PC-3 (cell line): ENCODE measurements around the gene HEXD. TPM values are rescaled to one million over a fixed set of nuclear protein-coding genes. Genes with fewer than 3 reads are reported as not detected.

Source experiments
- ATAC-seq: fragments of 200-7000 bp; cut with Tn5 transposase; 2 replicates; pipeline ENCODE4 v1.9.1; 2020; ENCODE audit warnings: mild to moderate bottlenecking, moderate library complexity
- BruUV-seq: library from RNA; stranded (reverse); fragments of 400-500 nt; replicated peaks from 2 replicates; lab custom pipeline; 2021; lab: Mats Ljungman, UMichigan
- CTCF ChIA-PET: fragments of 300-600 bp; sonication (Branson Sonifier 250); formaldehyde crosslinking; loops from one replicate; lab custom pipeline; 2022; ENCODE audit warnings: antibody characterized with exemption; lab: Charles Lee
- POLR2A ChIA-PET: fragments of 300-600 bp; sonication (Branson Sonifier 250); formaldehyde crosslinking; loops from one replicate; lab custom pipeline; 2022; ENCODE audit warnings: antibody characterized with exemption; ENCODE audit not compliant: unreplicated experiment; lab: Charles Lee
- DNase-seq: peaks from one replicate; pipeline ENCODE4 v3.0.0-alpha.2; 2015
- H2AFZ ChIP-seq: fragments of 300-600 bp; sonication (generic); 2 replicates; pipeline ENCODE4 v1.6.0; 2016; ENCODE audit warnings: antibody characterized with exemption, low read length
- H3F3A ChIP-seq: fragments of 300-600 bp; sonication (generic); one replicate; pipeline ENCODE4 v1.6.0; 2017; ENCODE audit warnings: antibody characterized with exemption, low read length, control low read depth, mild to moderate bottlenecking; ENCODE audit not compliant: unreplicated experiment
- H3K27ac ChIP-seq: fragments of 300-600 bp; sonication (generic); 2 replicates; pipeline ENCODE4 v1.5.1; 2016; ENCODE audit warnings: mild to moderate bottlenecking, low read length
- H3K27me3 ChIP-seq: fragments of 300-600 bp; sonication (generic); 2 replicates; pipeline ENCODE4 v1.6.1; 2016; ENCODE audit warnings: low read length, mixed read lengths
- H3K36me3 ChIP-seq: fragments of 300-600 bp; sonication (generic); 2 replicates; pipeline ENCODE4 v1.6.1; 2016; ENCODE audit warnings: low read depth, mixed run types, low read length, mixed read lengths
- H3K4me1 ChIP-seq: fragments of 300-600 bp; sonication (generic); 2 replicates; pipeline ENCODE4 v1.5.1; 2016; ENCODE audit warnings: low read length; ENCODE audit not compliant: insufficient read depth
- H3K4me2 ChIP-seq: fragments of 300-600 bp; sonication (generic); 2 replicates; pipeline ENCODE4 v1.6.0; 2016; ENCODE audit warnings: low read length
- H3K4me3 ChIP-seq: fragments of 300-600 bp; sonication (generic); 2 replicates; pipeline ENCODE4 v1.5.1; 2016; ENCODE audit warnings: mild to moderate bottlenecking, low read length, mixed read lengths
- H3K79me2 ChIP-seq: fragments of 300-600 bp; sonication (generic); 2 replicates; pipeline ENCODE4 v1.6.1; 2017; ENCODE audit warnings: low read length, mixed read lengths
- H3K9ac ChIP-seq: fragments of 300-600 bp; sonication (generic); 2 replicates; pipeline ENCODE4 v1.6.0; 2016; ENCODE audit warnings: mild to moderate bottlenecking, low read length
- H3K9me2 ChIP-seq: fragments of 300-600 bp; sonication (generic); replicated peaks from 2 replicates; pipeline ENCODE4 v1.6.1; 2016; ENCODE audit warnings: mixed run types, low read length, mixed read lengths
- H3K9me3 ChIP-seq: fragments of 300-600 bp; sonication (generic); 2 replicates; pipeline ENCODE4 v1.6.1; 2016; ENCODE audit warnings: low read length, mixed read lengths
- H4K20me1 ChIP-seq: fragments of 300-600 bp; sonication (generic); 2 replicates; pipeline ENCODE4 v1.6.1; 2016; ENCODE audit warnings: low read length, mixed read lengths
- EZH2 ChIP-seq: fragments of 300-600 bp; sonication (generic); IDR thresholded peaks from one replicate; pipeline ENCODE4 v1.6.1; 2017; ENCODE audit warnings: antibody characterized with exemption, mild to moderate bottlenecking, low read length; ENCODE audit not compliant: unreplicated experiment
- EZH2phosphoT487 ChIP-seq: fragments of 300-600 bp; sonication (generic); IDR thresholded peaks from 2 replicates; pipeline ENCODE4 v1.6.1; 2018; ENCODE audit warnings: mild to moderate bottlenecking, antibody characterized with exemption, low read length, borderline replicate concordance
- intact Hi-C: fragments of 100-400 bp; cut with micrococcal nuclease; formaldehyde crosslinking; loops from 2 replicates; pipeline ENCODE4 v1.9.0; 2023
- total RNA-seq: library from RNA; depleted of rRNA; stranded (reverse); fragments of >200 nt; gene quantifications from 2 replicates; pipeline ENCODE4 v1.2.3, GENCODE V29; 2014
- TF ChIP-seq, protein P1 (sequence below): fragments of 300-600 bp; sonication (generic); conservative IDR thresholded peaks from 2 replicates; pipeline ENCODE4 v1.5.1; 2017; ENCODE audit warnings: antibody characterized with exemption, low read depth, mild to moderate bottlenecking, low read length

Gene HEXD
- total RNA-seq, 1 experiment from 2014 or later: 12.7 TPM

DNA sequence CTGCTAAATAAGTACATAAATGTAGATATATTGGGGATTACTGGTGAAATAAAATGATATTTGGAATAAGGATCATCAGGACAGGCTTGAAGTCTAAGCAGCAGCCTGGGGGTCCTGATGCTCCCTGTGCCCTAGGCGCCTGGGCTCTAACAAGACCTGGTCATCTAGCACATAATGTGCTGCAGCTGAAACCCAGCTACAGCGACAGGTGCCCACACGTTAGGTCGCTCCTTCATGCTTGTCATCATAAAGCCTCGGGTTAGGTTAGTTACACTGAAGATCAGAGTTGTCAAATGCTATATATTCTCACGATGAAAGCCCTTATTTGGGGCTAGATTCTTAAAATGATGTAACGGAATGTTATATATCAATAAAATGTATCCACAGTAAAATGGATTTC is 51.9 kb downstream of the HEXD start:
- Histone ChIP-seq H4K20me1 (no peaks in the 10 kb centered on the region), H3K4me3 (no peak overlapping the region), H3K79me2 (no peaks in the 10 kb centered on the region), H3K4me1 (no peaks in the 10 kb centered on the region), H3K4me2 (no peak overlapping the region), H3K9me2 (no peaks in the 10 kb centered on the region), H3K9ac (no peak overlapping the region), H3K36me3 (peaks cover 26% of the 10 kb centered on the region), H3K27me3 (no peaks in the 10 kb centered on the region), H2AFZ (no peak overlapping the region), H3F3A (no peaks in the 10 kb centered on the region), H3K9me3 (no peaks in the 10 kb centered on the region), H3K27ac (no peak overlapping the region)
- ChIA-PET POLR2A (no interaction called here), CTCF (no interaction called here)
- intact Hi-C loops: no loop called here
- TF ChIP-seq, protein P1, sequence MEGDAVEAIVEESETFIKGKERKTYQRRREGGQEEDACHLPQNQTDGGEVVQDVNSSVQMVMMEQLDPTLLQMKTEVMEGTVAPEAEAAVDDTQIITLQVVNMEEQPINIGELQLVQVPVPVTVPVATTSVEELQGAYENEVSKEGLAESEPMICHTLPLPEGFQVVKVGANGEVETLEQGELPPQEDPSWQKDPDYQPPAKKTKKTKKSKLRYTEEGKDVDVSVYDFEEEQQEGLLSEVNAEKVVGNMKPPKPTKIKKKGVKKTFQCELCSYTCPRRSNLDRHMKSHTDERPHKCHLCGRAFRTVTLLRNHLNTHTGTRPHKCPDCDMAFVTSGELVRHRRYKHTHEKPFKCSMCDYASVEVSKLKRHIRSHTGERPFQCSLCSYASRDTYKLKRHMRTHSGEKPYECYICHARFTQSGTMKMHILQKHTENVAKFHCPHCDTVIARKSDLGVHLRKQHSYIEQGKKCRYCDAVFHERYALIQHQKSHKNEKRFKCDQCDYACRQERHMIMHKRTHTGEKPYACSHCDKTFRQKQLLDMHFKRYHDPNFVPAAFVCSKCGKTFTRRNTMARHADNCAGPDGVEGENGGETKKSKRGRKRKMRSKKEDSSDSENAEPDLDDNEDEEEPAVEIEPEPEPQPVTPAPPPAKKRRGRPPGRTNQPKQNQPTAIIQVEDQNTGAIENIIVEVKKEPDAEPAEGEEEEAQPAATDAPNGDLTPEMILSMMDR: no peak
- TF ChIP-seq EZH2phosphoT487 (no peak), EZH2 (no peak)
- no peak for ATAC-seq
- DNase-seq: no peak
- BruUV-seq: no TSS peak

DNA sequence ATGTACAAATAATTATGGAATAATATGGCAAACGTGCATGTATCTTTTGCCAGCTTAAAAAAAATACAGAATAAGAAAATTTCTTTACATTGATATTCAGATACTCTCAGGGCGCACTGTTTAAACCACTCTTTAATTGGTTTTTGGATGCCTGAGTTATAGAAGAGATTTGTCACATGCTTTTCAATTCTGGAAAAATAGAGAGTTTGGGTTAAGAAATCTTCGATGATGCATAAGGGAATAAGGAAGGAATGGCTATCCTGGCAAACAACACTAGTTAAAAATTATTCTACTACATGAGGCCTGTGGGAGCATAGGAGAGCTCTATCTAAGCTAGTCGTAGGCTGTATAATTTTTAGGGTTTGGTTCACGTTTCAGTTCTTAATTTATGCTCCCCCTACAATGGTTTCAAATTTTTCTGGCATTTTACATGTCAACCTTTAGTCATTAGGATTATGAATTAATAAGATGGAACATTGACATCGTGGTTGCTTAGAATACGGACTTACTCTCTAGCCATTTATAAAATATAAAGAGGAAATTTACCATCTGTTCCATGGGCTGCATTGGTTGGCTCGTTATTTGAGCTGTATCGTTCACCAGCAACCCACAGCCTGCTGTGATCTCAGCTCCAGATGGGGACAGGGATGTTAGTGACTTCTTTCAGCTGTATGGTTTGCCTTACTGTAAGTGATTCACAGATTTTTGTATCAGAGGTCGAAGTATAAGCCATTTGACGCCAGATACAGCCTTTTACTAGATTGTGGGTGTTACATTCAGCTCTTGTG is 56.3 kb downstream of the HEXD start:
- Histone ChIP-seq H4K20me1 (no peaks in the 10 kb centered on the region), H3K9me3 (no peaks in the 10 kb centered on the region), H3F3A (no peaks in the 10 kb centered on the region), H3K4me3 (no peak overlapping the region), H3K4me2 (no peak overlapping the region), H3K36me3 (peaks cover 16% of the 10 kb centered on the region), H3K9me2 (no peaks in the 10 kb centered on the region), H3K79me2 (no peaks in the 10 kb centered on the region), H3K27ac (no peak overlapping the region), H3K27me3 (no peaks in the 10 kb centered on the region), H2AFZ (no peak overlapping the region), H3K4me1 (no peaks in the 10 kb centered on the region), H3K9ac (no peak overlapping the region)
- POLR2A ChIA-PET: no interaction called here
- TF ChIP-seq EZH2: no peak
- ATAC-seq (no peak), DNase-seq (no peak)
- intact Hi-C loops: no loop called here
- CTCF ChIA-PET: no interaction called here
- BruUV-seq: TSS peak; percentile 12

DNA sequence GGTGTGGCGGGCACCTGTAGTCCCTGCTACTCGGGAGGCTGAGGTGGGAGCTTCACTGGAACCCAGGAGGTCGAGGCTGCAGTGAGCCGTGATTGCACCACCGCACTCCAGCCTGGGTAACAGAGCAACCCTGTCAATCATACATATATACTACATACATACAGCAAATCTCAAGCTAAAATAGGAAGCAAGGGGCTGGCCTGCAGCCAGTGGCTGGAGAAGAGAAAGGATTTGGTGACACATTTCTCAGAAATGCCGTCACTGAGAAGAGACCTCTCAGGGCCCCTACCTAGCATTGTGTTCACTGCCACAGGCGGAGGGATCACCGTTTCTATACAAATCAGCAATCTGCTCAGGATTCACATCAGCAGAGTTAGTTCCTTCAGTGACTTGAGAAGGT is 57.3 kb downstream of the HEXD start:
- peaks cover 20% of the 10 kb centered on the region for H3K36me3 ChIP-seq
- no peaks in the 10 kb centered on the region for H3K9me2 ChIP-seq
- no peaks in the 10 kb centered on the region for H3K4me1 ChIP-seq
- intact Hi-C loops: no loop called here
- no peak overlapping the region for H2AFZ ChIP-seq
- no peak for TF ChIP-seq EZH2
- TF ChIP-seq, protein P1: no peak
- TF ChIP-seq EZH2phosphoT487: no peak
- H4K20me1 ChIP-seq: no peaks in the 10 kb centered on the region
- H3K79me2 ChIP-seq: no peaks in the 10 kb centered on the region
- DNase-seq: peak; percentile 30
- ChIA-PET POLR2A (no interaction called here), CTCF (no interaction called here)
- no peak overlapping the region for H3K9ac ChIP-seq
- no peaks in the 10 kb centered on the region for H3K9me3 ChIP-seq
- no peak overlapping the region for H3K4me3 ChIP-seq
- H3K4me2 ChIP-seq: no peak overlapping the region
- no peak overlapping the region for H3K27ac ChIP-seq
- ATAC-seq: peak; percentile 38; the same call in 1 of the 2 replicates
- no peaks in the 10 kb centered on the region for H3K27me3 ChIP-seq
- no peaks in the 10 kb centered on the region for H3F3A ChIP-seq
- BruUV-seq: no TSS peak
